Keratinocyte (primary cell): ENCODE results near the gene GALNT8. TPM values are rescaled to one million over a fixed set of nuclear protein-coding genes. Genes with fewer than 3 reads are reported as not detected.
"Not testable (repeated sequence)": the region's sequence is repeated elsewhere in the genome, so short reads cannot be mapped to it uniquely, and the experiment has no call there.

Source experiments
- DNase-seq: peaks from one replicate; pipeline ENCODE4 v3.0.0-alpha.2; 2011; ENCODE audit warnings: low read depth, missing footprints, low spot score
- FAIRE-seq: peaks from 2 replicates; lab custom pipeline; 2011; peaks lifted over from hg19 to GRCh38; lab: Jason Lieb, UNC
- H2AFZ ChIP-seq: 2 replicates; pipeline ENCODE4 v1.6.0; 2012; ENCODE audit warnings: low read length, control low read depth, inconsistent platforms; ENCODE audit not compliant: control insufficient read depth
- H3K27ac ChIP-seq: 2 replicates; pipeline ENCODE4 v1.5.1; 2011; ENCODE audit warnings: low read length; ENCODE audit not compliant: control insufficient read depth, insufficient read depth
- H3K27me3 ChIP-seq: 3 replicates; pipeline ENCODE4 v1.6.0; 2011; ENCODE audit warnings: low read length; ENCODE audit not compliant: control insufficient read depth, insufficient read depth; ENCODE audit errors: extremely low read depth
- H3K36me3 ChIP-seq, 2 experiments: 2 replicates in 1 of 2; 3 replicates in 1 of 2; pipeline ENCODE4 v1.5.1; 2011; ENCODE audit warnings: low read length in 2 of 2, mild to moderate bottlenecking in 1 of 2; ENCODE audit not compliant: control insufficient read depth in 2 of 2, insufficient read depth in 2 of 2; ENCODE audit errors: extremely low read depth in 1 of 2
- H3K4me1 ChIP-seq: 3 replicates; pipeline ENCODE4 v1.5.1; 2011; ENCODE audit warnings: low read length; ENCODE audit not compliant: control insufficient read depth, insufficient read depth; ENCODE audit errors: extremely low read depth
- H3K4me2 ChIP-seq: 3 replicates; pipeline ENCODE4 v1.6.0; 2011; ENCODE audit warnings: low read depth, low read length; ENCODE audit not compliant: control insufficient read depth, insufficient read depth; ENCODE audit errors: extremely low read depth
- H3K4me3 ChIP-seq, 3 experiments: fragments of 200-600 bp in 1 of 3; sonication (generic) in 1 of 3; 2 replicates in 2 of 3; 3 replicates in 1 of 3; pipeline ENCODE4 v1.5.1; 2011 to 2016; ENCODE audit warnings: low read length in 3 of 3, mild to moderate bottlenecking in 3 of 3, control low read depth in 2 of 3, inconsistent platforms in 1 of 3, low read depth in 1 of 3, mixed read lengths in 1 of 3, mixed run types in 1 of 3, moderate library complexity in 1 of 3; ENCODE audit not compliant: control insufficient read depth in 2 of 3, insufficient read depth in 2 of 3; ENCODE audit errors: extremely low read depth in 1 of 3
- H3K79me2 ChIP-seq: 2 replicates; pipeline ENCODE4 v1.6.0; 2012; ENCODE audit warnings: low read length; ENCODE audit not compliant: control insufficient read depth, insufficient read depth
- H3K9ac ChIP-seq: 3 replicates; pipeline ENCODE4 v1.6.0; 2011; ENCODE audit warnings: low read length; ENCODE audit not compliant: control insufficient read depth, insufficient read depth; ENCODE audit errors: extremely low read depth
- H3K9me1 ChIP-seq: 3 replicates; pipeline ENCODE4 v1.6.0; 2011; ENCODE audit warnings: low read length; ENCODE audit not compliant: control insufficient read depth, insufficient read depth; ENCODE audit errors: extremely low read depth
- H3K9me3 ChIP-seq: 2 replicates; pipeline ENCODE4 v1.5.1; 2012; ENCODE audit warnings: low read depth, low read length; ENCODE audit not compliant: control insufficient read depth
- H4K20me1 ChIP-seq: 3 replicates; pipeline ENCODE4 v1.6.0; 2011; ENCODE audit warnings: low read length; ENCODE audit not compliant: control insufficient read depth, insufficient read depth; ENCODE audit errors: extremely low read depth
- CTCF ChIP-seq, 3 experiments: IDR thresholded peaks in 1 of 3; conservative IDR thresholded peaks in 1 of 3; optimal IDR thresholded peaks in 1 of 3; 2 replicates in 2 of 3; 3 replicates in 1 of 3; pipeline versions ENCODE3 to v1.5.1; 2011; ENCODE audit warnings: low read length in 3 of 3, mild to moderate bottlenecking in 3 of 3, moderate library complexity in 2 of 3, control low read depth in 1 of 3, inconsistent platforms in 1 of 3; ENCODE audit not compliant: insufficient read depth in 2 of 3; ENCODE audit errors: extremely low read depth in 1 of 3
- EZH2 ChIP-seq: IDR thresholded peaks from one replicate; pipeline ENCODE4 v1.6.1; 2012; ENCODE audit warnings: inconsistent platforms, mild to moderate bottlenecking, low read length, moderate library complexity
- dilution Hi-C: fragments of 300-500 bp; cut with MboI; formaldehyde crosslinking; loops from one replicate; pipeline ENCODE4 v1.7.0; 2020; ENCODE audit warnings: low sequenced_read_pairs; ENCODE audit not compliant: extremely low pct_ligation_motif_present
- polyA plus RNA-seq, 5 experiments: library from polyadenylated mRNA; depleted of rRNA in 3 of 5; stranded (reverse) in 3 of 5; stranded (forward) in 1 of 5; unstranded in 1 of 5; fragments of >200 nt; gene quantifications; 1 replicate in 1 of 5; 2 replicates in 3 of 5; 3 replicates in 1 of 5; pipeline versions ENCODE4 v1.2.1 to v1.2.3, GENCODE V29; 2011 to 2012; ENCODE audit warnings: missing spikeins in 2 of 5, low read depth in 1 of 5, low replicate concordance in 1 of 5

GALNT8 gene
- polyA plus RNA-seq, 1 donor (not counting 4 experiments of a cell fraction or from before 2014, with no cell fraction given) = 0.10 TPM

GRCh38 chr12:4744709-4745108 is 24.5 kb downstream of the GALNT8 start:
- no peak for TF ChIP-seq EZH2
- no peak for TF ChIP-seq CTCF (optimal IDR thresholded peaks at IDR 0.05 in 1 of 3, IDR thresholded peaks at IDR 0.05 in 1 of 3, conservative IDR thresholded peaks at IDR 0.05 in 1 of 3; ENCODE audit: extremely low read depth in 1 of 3, insufficient read depth in 2 of 3, low read length in 3 of 3)
- FAIRE-seq = no peak
- no peaks in the 10 kb centered on the region for H4K20me1 ChIP-seq
- H3K79me2 ChIP-seq = no peaks in the 10 kb centered on the region
- H3K36me3 ChIP-seq = no peaks in the 10 kb centered on the region
- H3K27me3 ChIP-seq = no peaks in the 10 kb centered on the region
- no peak for DNase-seq
- no peaks in the 10 kb centered on the region for H3K4me1 ChIP-seq
- no peak overlapping the region for H3K9ac ChIP-seq
- H3K4me3 ChIP-seq = no peak overlapping the region
- H2AFZ ChIP-seq = no peak overlapping the region
- H3K9me1 ChIP-seq = no peaks in the 10 kb centered on the region
- H3K27ac ChIP-seq = no peak overlapping the region
- dilution Hi-C loops = no loop called here
- H3K4me2 ChIP-seq = no peak overlapping the region
- H3K9me3 ChIP-seq = no peaks in the 10 kb centered on the region

- Histone ChIP-seq H3K4me1 (no peaks in the 10 kb centered on the region), H4K20me1 (no peaks in the 10 kb centered on the region), H3K27ac (no peak overlapping the region), H3K4me2 (no peak overlapping the region), H2AFZ (no peak overlapping the region), H3K9me1 (no peaks in the 10 kb centered on the region), H3K4me3 (no peak overlapping the region), H3K9ac (no peak overlapping the region), H3K36me3 (no peaks in the 10 kb centered on the region), H3K27me3 (no peaks in the 10 kb centered on the region), H3K9me3 (no peaks in the 10 kb centered on the region), H3K79me2 (no peaks in the 10 kb centered on the region)
- DNase-seq = no peak
- dilution Hi-C loops = no loop called here
- FAIRE-seq = no peak
- no peak for TF ChIP-seq EZH2
- no peak for TF ChIP-seq CTCF (optimal IDR thresholded peaks at IDR 0.05 in 1 of 3, IDR thresholded peaks at IDR 0.05 in 1 of 3, conservative IDR thresholded peaks at IDR 0.05 in 1 of 3; ENCODE audit: extremely low read depth in 1 of 3, insufficient read depth in 2 of 3, low read length in 3 of 3)
Measured at GRCh38 chr12:4745249-4745648, 25.0 kb downstream of the GALNT8 start.

- H3K4me3 ChIP-seq, H3K4me2 ChIP-seq, H2AFZ ChIP-seq, H4K20me1 ChIP-seq, H3K9me3 ChIP-seq, H3K9ac ChIP-seq, H3K79me2 ChIP-seq, FAIRE-seq, H3K9me1 ChIP-seq, H3K4me1 ChIP-seq, dilution Hi-C loops, DNase-seq, H3K36me3 ChIP-seq, H3K27me3 ChIP-seq, H3K27ac ChIP-seq: not testable (repeated sequence)
Measured at GRCh38 chr12:4751654-4752053, 31.5 kb downstream of the GALNT8 start.
